GM21515 (cell line): Measurements from ENCODE around the gene CD302.
"Not testable (repeated sequence)": the region's sequence is repeated elsewhere in the genome, so short reads cannot be mapped to it uniquely, and the experiment has no call there.

Source experiments
- ATAC-seq: cut with Tn5 transposase; IDR thresholded peaks from one replicate; pipeline ENCODE4 v1.9.1; 2021; ENCODE audit not compliant: unreplicated experiment

Gene CD302

GRCh38 chr2:159795841-159796690 is 1.9 kb downstream of the CD302 start:
- ATAC-seq, result no peak

GRCh38 chr2:159793326-159793725 is 4.7 kb downstream of the CD302 start:
- ATAC-seq, result no peak

- no peak for ATAC-seq
Observed at GRCh38 chr2:159792599-159792998, 5.4 kb downstream of the CD302 start.

GRCh38 chr2:159792036-159792435 is 6.0 kb downstream of the CD302 start:
- ATAC-seq, result no peak

DNA sequence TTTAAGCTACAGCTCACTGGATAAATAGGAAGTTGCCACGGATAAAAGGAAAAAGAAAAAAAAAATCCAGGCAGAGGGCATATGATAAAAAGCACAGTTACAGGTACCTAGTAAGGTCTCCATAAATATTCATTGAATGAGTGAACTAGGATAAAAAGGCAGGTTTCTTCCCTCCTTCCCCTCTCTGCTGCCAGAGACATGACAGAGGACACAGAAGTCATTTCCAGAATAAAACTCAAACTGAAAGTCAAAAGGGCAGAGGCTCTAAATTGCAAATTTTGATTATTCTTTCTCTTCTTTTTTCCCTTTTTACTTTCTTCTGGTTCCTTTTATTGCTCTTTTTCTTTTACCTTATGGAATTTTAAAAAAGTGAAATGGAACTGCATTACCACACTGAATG is 7.7 kb downstream of the CD302 start:
- no peak for ATAC-seq

- no peak for ATAC-seq
Observed at GRCh38 chr2:159788253-159788652, 9.8 kb downstream of the CD302 start.

DNA sequence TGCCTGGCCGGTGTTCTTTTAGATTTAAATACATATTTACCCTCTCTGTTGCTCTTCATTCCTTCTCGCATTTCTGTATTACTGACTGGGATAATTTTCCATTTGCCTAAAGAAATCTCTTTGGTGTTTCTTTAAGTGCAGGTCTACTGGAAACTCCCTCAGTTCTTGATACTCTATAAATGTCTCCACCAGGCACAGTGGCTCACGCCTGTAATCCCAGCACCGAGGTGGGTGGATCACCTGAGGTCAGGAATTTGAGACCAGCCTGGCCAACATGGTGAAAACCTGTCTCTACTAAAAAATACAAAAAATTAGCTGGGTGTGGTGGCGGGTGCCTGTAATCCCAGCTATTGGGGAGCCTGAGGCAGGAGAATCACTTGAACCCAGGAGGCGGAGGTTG is 10.4 kb downstream of the CD302 start:
- ATAC-seq, result not testable (repeated sequence)

DNA sequence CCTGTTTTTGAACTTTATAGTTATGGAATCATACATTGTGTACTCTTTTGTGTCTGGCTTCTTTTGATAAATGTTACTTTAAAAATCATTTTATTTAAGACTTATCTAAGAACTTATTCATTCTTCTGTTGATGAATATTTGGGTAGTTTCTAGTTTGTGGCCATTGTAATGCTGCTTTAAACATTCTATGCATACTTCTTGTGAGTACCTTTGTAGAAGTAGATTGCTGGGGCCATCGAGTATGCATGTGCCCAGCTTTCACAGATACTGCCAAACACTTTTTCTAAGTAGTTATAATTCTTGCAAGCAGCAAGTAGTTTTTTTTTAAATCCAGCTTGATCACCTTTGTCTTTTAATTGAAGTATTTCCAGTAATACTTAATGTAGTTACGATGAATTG is 11.1 kb downstream of the CD302 start:
- no peak for ATAC-seq

GRCh38 chr2:159785195-159785594 is 12.8 kb downstream of the CD302 start:
- no peak for ATAC-seq

DNA sequence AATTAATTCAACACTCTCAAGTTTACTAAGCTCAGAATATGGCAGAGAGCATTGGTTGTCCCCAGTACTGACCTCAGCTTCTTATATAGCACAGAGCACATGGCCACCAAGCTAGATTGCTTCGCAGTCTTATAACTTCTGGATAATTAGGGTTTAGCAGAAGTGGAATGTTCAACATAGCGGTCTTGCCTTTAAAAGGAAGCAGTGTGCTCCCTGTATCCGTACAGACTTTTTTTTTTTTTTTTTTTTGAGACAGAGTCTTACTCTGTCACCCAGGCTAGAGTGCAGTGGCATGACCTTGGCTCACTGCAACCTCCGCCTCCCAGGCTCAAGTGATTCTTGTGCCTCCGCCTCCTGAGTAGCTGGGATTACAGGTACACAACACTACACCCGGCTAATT is 13.3 kb downstream of the CD302 start:
- ATAC-seq, result not testable (repeated sequence)

GRCh38 chr2:159783556-159783955 is 14.5 kb downstream of the CD302 start:
- no peak for ATAC-seq

- ATAC-seq, result no peak
Observed at GRCh38 chr2:159776321-159776720, 21.7 kb downstream of the CD302 start.

DNA sequence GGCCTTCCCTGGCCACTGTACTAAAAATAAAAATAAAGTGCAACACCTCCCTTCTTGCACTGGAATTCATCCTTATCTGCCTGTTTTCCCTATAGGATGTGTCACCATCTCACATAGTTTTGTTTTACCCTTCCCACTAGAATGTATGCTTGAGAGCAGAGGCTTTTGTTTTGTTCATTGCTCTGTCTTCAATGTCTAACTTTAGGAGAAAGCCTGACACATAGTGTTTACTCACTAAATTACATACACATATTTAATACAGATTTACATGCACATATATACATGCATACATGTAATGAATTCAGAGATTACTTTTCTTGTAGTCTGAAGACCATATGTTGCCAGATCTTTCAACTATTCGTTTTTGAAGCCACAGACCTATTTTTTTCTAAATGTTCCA is 23.0 kb downstream of the CD302 start:
- ATAC-seq, result no peak

GRCh38 chr2:159774370-159774990 is 23.5 kb downstream of the CD302 start:
- no peak for ATAC-seq

DNA sequence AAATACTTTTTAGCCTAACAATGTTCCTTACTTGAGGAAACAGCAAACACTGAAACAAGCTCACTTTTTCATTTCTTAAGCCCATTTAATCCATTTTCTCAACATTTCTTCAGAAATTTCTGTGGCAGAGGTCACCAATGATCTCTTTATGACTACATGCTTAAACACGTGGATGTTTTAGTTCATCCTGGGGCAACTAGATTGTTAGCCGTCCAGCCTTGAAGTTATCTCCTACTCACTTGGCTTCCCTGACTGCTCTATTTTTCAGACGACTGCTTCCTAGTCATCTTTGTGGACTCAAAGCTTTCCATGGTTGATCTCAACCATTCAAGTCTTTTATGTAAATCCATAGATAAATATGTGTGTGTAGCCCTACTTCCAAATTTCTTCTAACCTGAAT is 24.1 kb downstream of the CD302 start:
- no peak for ATAC-seq

- no peak for ATAC-seq
Observed at GRCh38 chr2:159773426-159773825, 24.6 kb downstream of the CD302 start.

DNA sequence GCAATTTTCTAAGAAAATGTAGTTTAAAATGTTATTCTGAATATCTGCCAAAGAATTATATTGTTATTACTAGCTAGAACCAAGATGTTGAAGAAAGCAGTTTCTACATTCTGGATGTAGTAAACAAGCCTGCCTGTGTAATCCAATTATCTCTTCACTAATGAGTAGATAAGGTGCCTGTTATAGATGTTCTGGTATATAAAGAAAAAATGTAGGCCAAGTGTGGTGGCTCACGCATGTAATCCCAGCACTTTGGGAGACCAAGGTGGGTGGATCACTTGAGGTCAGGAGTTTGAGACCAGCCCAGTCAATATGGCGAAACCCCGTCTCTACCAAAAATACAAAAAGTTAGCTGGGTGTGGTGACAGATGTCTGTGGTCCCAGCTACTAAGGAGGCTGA is 28.9 kb downstream of the CD302 start:
- no peak for ATAC-seq

- ATAC-seq, result no peak
Observed at GRCh38 chr2:159762075-159762474, 35.9 kb downstream of the CD302 start.

DNA sequence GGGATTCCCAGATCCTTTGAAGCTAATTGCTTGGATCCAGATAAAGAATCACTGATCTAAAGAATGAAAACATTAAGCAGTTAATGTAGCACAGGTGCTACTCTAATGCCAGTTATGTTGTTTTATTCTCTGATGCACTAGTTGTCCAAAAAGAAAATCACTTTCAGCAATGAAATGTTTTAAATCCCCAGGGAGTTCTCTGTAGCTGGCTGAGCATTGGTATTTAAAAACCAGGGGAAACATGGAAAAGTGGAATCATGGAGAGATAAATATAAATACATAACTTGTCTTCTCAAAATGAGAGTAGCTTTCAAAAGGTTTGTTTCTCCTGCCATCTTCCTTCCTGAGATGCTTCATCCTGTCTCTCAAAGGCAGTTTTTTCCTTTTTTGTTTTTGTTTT is 37.7 kb downstream of the CD302 start:
- ATAC-seq, result no peak

- ATAC-seq, result no peak
Observed at GRCh38 chr2:159759577-159759976, 38.4 kb downstream of the CD302 start.

DNA sequence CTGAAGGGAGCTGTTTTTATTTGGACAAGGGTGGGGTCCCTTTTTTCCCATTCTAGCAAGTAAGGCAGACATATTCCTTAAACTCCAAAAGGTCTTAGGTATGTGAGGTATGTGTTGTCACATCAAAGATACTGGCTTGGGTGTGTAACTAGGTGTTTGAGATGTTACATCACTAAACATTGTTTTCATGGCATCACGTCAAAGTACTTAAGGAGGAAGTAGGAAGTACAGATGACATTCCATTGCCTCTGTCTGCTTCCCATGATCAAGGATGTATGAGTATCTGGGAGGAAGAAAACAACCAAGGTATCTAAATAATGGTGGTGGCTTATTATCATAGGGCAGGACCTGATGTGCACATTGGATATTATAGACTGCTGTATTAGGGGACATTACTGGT is 39.3 kb downstream of the CD302 start:
- no peak for ATAC-seq

DNA sequence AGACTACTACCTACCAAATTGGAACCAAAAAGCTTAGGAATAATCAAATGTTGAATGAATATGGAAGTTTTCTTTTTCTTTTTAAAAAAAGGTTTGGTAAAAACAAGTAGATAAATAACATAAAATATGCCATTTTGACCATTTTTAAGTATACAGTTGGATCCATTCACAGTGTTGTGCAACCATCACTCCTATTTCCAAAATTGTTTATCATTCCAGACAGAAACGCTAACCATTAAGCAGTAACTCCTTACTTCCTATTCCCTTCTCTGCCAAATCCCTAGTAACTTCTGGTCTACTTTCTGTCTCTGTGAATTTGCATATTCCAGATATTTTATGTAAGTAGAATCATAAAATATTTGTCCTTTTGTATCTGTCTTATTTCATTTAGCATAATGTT is 39.8 kb downstream of the CD302 start:
- ATAC-seq, result no peak

GRCh38 chr2:159755788-159756187 is 42.2 kb downstream of the CD302 start:
- no peak for ATAC-seq
